A549 (cell line): Measurements from ENCODE around the gene TRAF1. TPM values are rescaled to one million over a fixed set of nuclear protein-coding genes. Genes with fewer than 3 reads are reported as not detected.

Experiments
- ATAC-seq, 2 experiments: fragments of 200-7000 bp in 1 of 2; fragments of >200 bp in 1 of 2; cut with Nextera tagmentation in 1 of 2; cut with Tn5 transposase in 1 of 2; 3 replicates each; pipeline versions ENCODE4 v1.8.0 to v1.9.1; 2018 to 2020; ENCODE audit warnings: mild to moderate bottlenecking in 1 of 2, moderate library complexity in 1 of 2
- CTCF ChIA-PET: fragments of 300-600 bp; sonication (Branson Sonifier 250); formaldehyde crosslinking; extraction: SDS; loops from one replicate; lab custom pipeline; 2021; ENCODE audit warnings: antibody characterized with exemption, inconsistent platforms; lab: Yijun Ruan, JAX
- POLR2A ChIA-PET: fragments of 350-600 bp; formaldehyde crosslinking; extraction: SDS; loops from one replicate; lab custom pipeline; 2021; ENCODE audit warnings: antibody characterized with exemption, inconsistent platforms; lab: Yijun Ruan, JAX
- DNase-seq, 2 experiments: peaks; one replicate each; pipeline versions ENCODE4 v3.0.0 to v3.0.0-alpha.2; 2011 to 2016; ENCODE audit warnings: low read depth in 1 of 2, low spot score in 1 of 2
- FAIRE-seq: peaks from 2 replicates; lab custom pipeline; 2011; peaks lifted over from hg19 to GRCh38; lab: Jason Lieb, UNC
- H3K27ac ChIP-seq, 2 experiments: fragments of >200 bp; sonication (Bioruptor Twin); formaldehyde crosslinking; 3 replicates each; pipeline ENCODE4 v1.5.1; 2016 to 2017
- H3K4me1 ChIP-seq: fragments of >200 bp; sonication (Bioruptor Twin); formaldehyde crosslinking; 3 replicates; pipeline ENCODE4 v1.6.1; 2016
- H3K4me2 ChIP-seq: fragments of >200 bp; sonication (Bioruptor Twin); formaldehyde crosslinking; 3 replicates; pipeline ENCODE4 v1.6.1; 2016
- H3K4me3 ChIP-seq: fragments of >200 bp; sonication (Bioruptor Twin); formaldehyde crosslinking; 3 replicates; pipeline ENCODE4 v1.5.1; 2016
- H3K9me3 ChIP-seq: fragments of >200 bp; sonication (Bioruptor Twin); formaldehyde crosslinking; 3 replicates; pipeline ENCODE4 v1.6.1; 2016
- ATOH8 ChIP-seq: fragments of 250-450 bp; sonication (Bioruptor Pico); IDR thresholded peaks from 2 replicates; pipeline ENCODE4 v1.5.0; 2020; ENCODE audit warnings: low read depth, mild to moderate bottlenecking, moderate library complexity
- CTCF ChIP-seq: fragments of >200 bp; sonication (Bioruptor Twin); formaldehyde crosslinking; IDR thresholded peaks from 3 replicates; pipeline ENCODE4 v1.5.1; 2016
- EHF ChIP-seq: fragments of 250-450 bp; sonication (Bioruptor Pico); IDR thresholded peaks from 2 replicates; pipeline ENCODE4 v1.5.0; 2020; ENCODE audit warnings: mild to moderate bottlenecking
- ELK1 ChIP-seq: fragments of 150-350 bp; IDR thresholded peaks from 2 replicates; pipeline ENCODE4 v1.6.1; 2014; ENCODE audit warnings: low read depth, mild to moderate bottlenecking, low read length
- EP300 ChIP-seq, 2 experiments: fragments of >200 bp; sonication (Bioruptor Twin); formaldehyde crosslinking; IDR thresholded peaks; 2 replicates in 1 of 2; 3 replicates in 1 of 2; pipeline ENCODE4 v1.6.1; 2016 to 2017
- ESRRA ChIP-seq: fragments of 150-350 bp; IDR thresholded peaks from 2 replicates; pipeline ENCODE4 v1.6.1; 2014; ENCODE audit warnings: mild to moderate bottlenecking, low read length, borderline replicate concordance
- FOSB ChIP-seq: fragments of 250-450 bp; sonication (Bioruptor Pico); IDR thresholded peaks from 2 replicates; pipeline ENCODE4 v1.5.0; 2020; ENCODE audit warnings: mild to moderate bottlenecking, moderate library complexity
- HMGXB4 ChIP-seq: fragments of 250-450 bp; sonication (Bioruptor Pico); IDR thresholded peaks from 2 replicates; pipeline ENCODE4 v1.5.0; 2021; ENCODE audit warnings: mild to moderate bottlenecking, moderate library complexity, borderline replicate concordance
- KDM1A ChIP-seq: fragments of 200-600 bp; sonication (generic); IDR thresholded peaks from 2 replicates; pipeline ENCODE4 v1.6.1; 2016; ENCODE audit warnings: low read depth, mild to moderate bottlenecking
- PBX3 ChIP-seq: IDR thresholded peaks from 2 replicates; pipeline ENCODE4 v1.6.1; 2012
- POLR2AphosphoS2 ChIP-seq: conservative IDR thresholded peaks from 2 replicates; pipeline ENCODE4 v1.6.1; 2012; ENCODE audit warnings: low read length, improper control_type of control experiment, inconsistent platforms
- RARB ChIP-seq: fragments of 250-450 bp; sonication (Bioruptor Pico); IDR thresholded peaks from 2 replicates; pipeline ENCODE4 v1.8.0; 2021; ENCODE audit warnings: mild to moderate bottlenecking, moderate library complexity
- SREBF2 ChIP-seq: fragments of 450-650 bp; IDR thresholded peaks from 2 replicates; pipeline ENCODE4 v1.6.1; 2014; ENCODE audit warnings: mild to moderate bottlenecking, moderate library complexity
- TFCP2L1 ChIP-seq: fragments of 250-450 bp; sonication (Bioruptor Pico); IDR thresholded peaks from 2 replicates; pipeline ENCODE4 v1.5.0; 2021; ENCODE audit warnings: mild to moderate bottlenecking
- ZFP36 ChIP-seq: fragments of 450-650 bp; IDR thresholded peaks from 2 replicates; pipeline ENCODE4 v1.6.1; 2014; ENCODE audit warnings: borderline replicate concordance; ENCODE audit not compliant: partially characterized antibody
- WGBS: methylation state at CpG from one replicate; pipeline ENCODE4 v1.1.6; 2017; ENCODE audit errors: missing lambda C conversion rate; 5-methylcytosine and 5-hydroxymethylcytosine counted together
- polyA plus RNA-seq, 4 experiments: library from polyadenylated mRNA; depleted of rRNA in 3 of 4; stranded (reverse); fragments of >200 nt; fragmentation: RNase III in 1 of 4; extraction: RNeasy Plus Mini Kit Qiagen cat#74134 plus additional on column Dnase treatment in 1 of 4; gene quantifications; 2 replicates in 3 of 4; 3 replicates in 1 of 4; pipeline ENCODE4 v1.2.3, GENCODE V29; 2011 to 2017
- TF ChIP-seq, protein P1 (sequence below): fragments of >200 bp; sonication (Bioruptor Twin); formaldehyde crosslinking; IDR thresholded peaks from 2 replicates; pipeline ENCODE4 v1.6.1; 2016
- TF ChIP-seq, protein P2 (sequence below): IDR thresholded peaks from 2 replicates; pipeline ENCODE4 v1.6.1; 2012

Gene TRAF1
- polyA plus RNA-seq, 2 of the 4 experiments (the other 2 are of a cell fraction): 2.0 to 3.4 TPM

DNA sequence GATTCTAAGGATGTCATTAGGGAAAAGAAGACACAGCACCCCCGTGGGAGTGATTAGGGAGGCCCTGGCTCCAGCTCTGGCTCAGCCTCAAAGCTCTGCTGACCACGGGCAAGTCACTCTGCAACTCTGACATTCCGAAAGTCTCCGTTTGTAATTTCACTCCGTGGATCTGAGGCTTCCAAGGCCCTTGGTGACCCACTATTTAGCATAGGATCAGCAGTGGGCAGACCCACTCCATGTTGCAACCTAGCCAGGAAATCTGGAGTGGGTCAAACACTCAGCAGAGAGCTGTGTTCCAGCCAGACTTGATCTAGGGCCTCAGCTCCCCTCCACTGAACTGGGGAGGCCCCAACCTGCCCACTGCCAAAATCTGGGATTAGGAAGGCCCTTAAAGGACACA is 61.4 kb downstream of the TRAF1 start:
- no peak for TF ChIP-seq POLR2AphosphoS2
- TF ChIP-seq FOSB (CRISPR knock-in tag): no peak
- TF ChIP-seq ZFP36: no peak
- TF ChIP-seq SREBF2: no peak
- TF ChIP-seq, protein P1, sequence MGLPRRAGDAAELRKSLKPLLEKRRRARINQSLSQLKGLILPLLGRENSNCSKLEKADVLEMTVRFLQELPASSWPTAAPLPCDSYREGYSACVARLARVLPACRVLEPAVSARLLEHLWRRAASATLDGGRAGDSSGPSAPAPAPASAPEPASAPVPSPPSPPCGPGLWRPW: no peak
- no peak overlapping the region for H3K4me3 ChIP-seq
- ChIA-PET CTCF (interaction anchor here (1.1 kb wide), 1 partner anchor 71 kb away, joined by 4 read pairs; no protein-coding TSS in a partner anchor), POLR2A (no interaction called here)
- no peak overlapping the region for H3K4me2 ChIP-seq
- no peaks in the 10 kb centered on the region for H3K9me3 ChIP-seq
- ATAC-seq (no peak), FAIRE-seq (no peak), DNase-seq (no peak)
- peaks cover 16% of the 10 kb centered on the region for H3K4me1 ChIP-seq
- no peak overlapping the region; a peak in 1 of 6 replicates for H3K27ac ChIP-seq
- WGBS: 85% methylated on average over 5 of the region's 5 CpGs

- H3K27ac ChIP-seq: no peak overlapping the region
- H3K4me3 ChIP-seq: no peak overlapping the region
- no peak for ATAC-seq
- 91% methylated on average over 5 of the region's 5 CpGs for WGBS
- no peak for DNase-seq
- TF ChIP-seq EP300 (IDR thresholded peaks at IDR 0.05): no peak
- no peak for TF ChIP-seq ESRRA
- no peak overlapping the region for H3K4me2 ChIP-seq
- no peak for FAIRE-seq
- no peaks in the 10 kb centered on the region for H3K9me3 ChIP-seq
- peaks cover 15% of the 10 kb centered on the region for H3K4me1 ChIP-seq
- CTCF ChIA-PET: interaction anchor here (0.7 kb wide), 1 partner anchor 406 kb away, joined by 3 read pairs; no protein-coding TSS in a partner anchor
- POLR2A ChIA-PET: no interaction called here
These were observed 61.9 kb downstream of the TRAF1 start for GRCh38 chr9:120864719-120865118.

DNA sequence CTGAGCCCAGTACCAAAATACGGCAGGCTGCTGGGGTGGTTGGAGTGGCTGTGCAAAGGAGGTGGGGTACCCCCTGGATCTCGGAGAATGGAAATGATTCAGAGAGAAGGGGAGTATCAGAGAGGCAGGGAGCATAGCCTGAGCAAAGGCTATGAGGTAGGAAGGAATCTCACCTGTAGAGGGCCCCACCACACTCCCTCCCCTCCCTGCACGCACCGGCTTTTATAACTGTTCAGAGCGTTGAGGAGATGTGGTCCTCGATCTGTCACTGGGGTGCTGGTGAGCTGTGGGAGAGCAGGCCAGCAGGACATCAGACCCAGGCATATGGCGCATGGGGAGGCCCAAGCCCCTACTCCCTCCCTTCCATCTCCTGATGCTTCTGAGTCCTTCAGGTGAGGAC is 62.8 kb downstream of the TRAF1 start:
- H3K4me2 ChIP-seq: no peak overlapping the region
- 97% methylated on average over 7 of the region's 7 CpGs for WGBS
- no peaks in the 10 kb centered on the region for H3K9me3 ChIP-seq
- TF ChIP-seq POLR2AphosphoS2 (no peak), TFCP2L1 (CRISPR knock-in tag) (no peak), RARB (CRISPR knock-in tag) (no peak), ATOH8 (no peak), ELK1 (no peak), CTCF (no peak)
- TF ChIP-seq, protein P2, sequence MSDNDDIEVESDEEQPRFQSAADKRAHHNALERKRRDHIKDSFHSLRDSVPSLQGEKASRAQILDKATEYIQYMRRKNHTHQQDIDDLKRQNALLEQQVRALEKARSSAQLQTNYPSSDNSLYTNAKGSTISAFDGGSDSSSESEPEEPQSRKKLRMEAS: no peak
- CTCF ChIA-PET: no interaction called here
- FAIRE-seq: no peak
- H3K27ac ChIP-seq: no peak overlapping the region
- POLR2A ChIA-PET: no interaction called here
- H3K4me1 ChIP-seq: peaks cover 8% of the 10 kb centered on the region
- ATAC-seq: no peak
- no peak overlapping the region for H3K4me3 ChIP-seq
- DNase-seq: no peak

DNA sequence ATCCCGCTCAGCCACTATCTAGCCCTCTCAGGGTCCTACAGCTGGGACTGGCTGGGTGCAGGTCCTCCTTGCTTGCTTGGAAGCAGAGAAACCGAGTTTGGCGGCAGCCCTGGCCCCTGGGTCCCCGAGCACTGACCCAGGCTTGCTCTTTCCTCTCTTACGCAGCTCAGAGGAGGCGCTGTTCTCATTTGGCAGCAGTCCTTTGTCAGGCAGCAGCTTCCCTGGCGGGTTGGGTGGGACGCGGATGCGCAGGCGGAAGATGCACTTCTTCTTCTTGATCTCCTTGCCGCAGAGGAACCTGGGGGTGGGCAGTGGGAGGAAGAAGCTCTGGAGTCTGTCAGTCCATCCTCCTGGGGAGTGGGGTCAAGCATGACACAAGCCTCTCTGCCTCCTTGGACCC is 64.1 kb downstream of the TRAF1 start:
- no peak for FAIRE-seq
- TF ChIP-seq HMGXB4 (CRISPR knock-in tag) (no peak), PBX3 (no peak), KDM1A (no peak), EHF (CRISPR knock-in tag) (no peak)

More for the DNA sequence above, 64.1 kb downstream of the TRAF1 start:
- ATAC-seq (no peak), DNase-seq (no peak)
- Histone ChIP-seq H3K9me3 (no peaks in the 10 kb centered on the region), H3K4me1 (no peaks in the 10 kb centered on the region), H3K4me2 (no peak overlapping the region), H3K4me3 (no peak overlapping the region), H3K27ac (no peak overlapping the region)
- POLR2A ChIA-PET: no interaction called here
- CTCF ChIA-PET: interaction anchor here (0.5 to 1.3 kb wide), 3 partner anchors 26 to 507 kb away, joined by 3 read pairs; no protein-coding TSS in a partner anchor
- 97% methylated on average over 12 of the region's 12 CpGs for WGBS
